Measurements from ENCODE around the gene ZNF618. TPM values are rescaled to one million over a fixed set of nuclear protein-coding genes. Genes with fewer than 3 reads are reported as not detected.
A peak's percentile ranks its signal among the peaks of the same experiment; 100 is the strongest.

The ZNF618 gene
- total and polyA plus RNA-seq, 9 donors: 8.2 to 28.9 (median 18.3) TPM

DNA sequence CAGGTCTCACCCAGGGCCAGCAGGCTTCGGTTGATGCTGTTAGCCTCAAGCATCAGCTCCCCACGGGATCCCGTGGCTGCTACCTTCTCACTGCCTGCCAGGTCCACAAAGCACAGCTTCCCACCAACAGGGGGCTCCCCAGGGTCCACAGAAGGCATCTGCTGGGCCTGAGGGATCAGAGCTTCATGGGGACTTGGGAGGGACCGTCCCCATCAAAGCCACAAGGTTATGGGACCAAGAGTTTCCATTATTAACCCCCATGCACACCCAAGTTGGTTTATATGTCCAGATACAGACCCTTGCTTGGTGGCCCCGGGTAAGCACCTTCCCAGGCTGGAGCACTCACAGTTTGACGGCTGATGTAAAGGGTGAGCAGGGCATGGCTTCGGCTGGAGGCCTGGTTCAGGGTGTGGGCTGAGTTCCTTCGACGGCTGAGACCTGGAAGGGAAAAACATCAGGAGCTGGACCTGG, 220.0 kb downstream of the ZNF618 start:
- TF ChIP-seq POLR2A (IDR thresholded peaks at IDR 0.05) (no peak), EP300 (IDR thresholded peaks at IDR 0.05) (no peak)
- TF ChIP-seq, protein P1, sequence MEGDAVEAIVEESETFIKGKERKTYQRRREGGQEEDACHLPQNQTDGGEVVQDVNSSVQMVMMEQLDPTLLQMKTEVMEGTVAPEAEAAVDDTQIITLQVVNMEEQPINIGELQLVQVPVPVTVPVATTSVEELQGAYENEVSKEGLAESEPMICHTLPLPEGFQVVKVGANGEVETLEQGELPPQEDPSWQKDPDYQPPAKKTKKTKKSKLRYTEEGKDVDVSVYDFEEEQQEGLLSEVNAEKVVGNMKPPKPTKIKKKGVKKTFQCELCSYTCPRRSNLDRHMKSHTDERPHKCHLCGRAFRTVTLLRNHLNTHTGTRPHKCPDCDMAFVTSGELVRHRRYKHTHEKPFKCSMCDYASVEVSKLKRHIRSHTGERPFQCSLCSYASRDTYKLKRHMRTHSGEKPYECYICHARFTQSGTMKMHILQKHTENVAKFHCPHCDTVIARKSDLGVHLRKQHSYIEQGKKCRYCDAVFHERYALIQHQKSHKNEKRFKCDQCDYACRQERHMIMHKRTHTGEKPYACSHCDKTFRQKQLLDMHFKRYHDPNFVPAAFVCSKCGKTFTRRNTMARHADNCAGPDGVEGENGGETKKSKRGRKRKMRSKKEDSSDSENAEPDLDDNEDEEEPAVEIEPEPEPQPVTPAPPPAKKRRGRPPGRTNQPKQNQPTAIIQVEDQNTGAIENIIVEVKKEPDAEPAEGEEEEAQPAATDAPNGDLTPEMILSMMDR (IDR thresholded peaks at IDR 0.05): no peak
- Histone ChIP-seq H3K4me1 (ENCODE audit: insufficient read depth) (peaks cover 5% of the 10 kb centered on the region), H3K36me3 (no peaks in the 10 kb centered on the region), H3K27ac (no peak overlapping the region), H3K27me3 (no peaks in the 10 kb centered on the region), H3K4me3 (no peak overlapping the region), H3K9me3 (no peaks in the 10 kb centered on the region)
- DNase-seq: peak in 1 of 5 donors; percentile 23
- intact Hi-C loops (cut with DNase I): no loop called here
- WGBS, 3 donors: 81 to 89% (median 84%) methylated on average over 9 of the region's 9 CpGs

DNA sequence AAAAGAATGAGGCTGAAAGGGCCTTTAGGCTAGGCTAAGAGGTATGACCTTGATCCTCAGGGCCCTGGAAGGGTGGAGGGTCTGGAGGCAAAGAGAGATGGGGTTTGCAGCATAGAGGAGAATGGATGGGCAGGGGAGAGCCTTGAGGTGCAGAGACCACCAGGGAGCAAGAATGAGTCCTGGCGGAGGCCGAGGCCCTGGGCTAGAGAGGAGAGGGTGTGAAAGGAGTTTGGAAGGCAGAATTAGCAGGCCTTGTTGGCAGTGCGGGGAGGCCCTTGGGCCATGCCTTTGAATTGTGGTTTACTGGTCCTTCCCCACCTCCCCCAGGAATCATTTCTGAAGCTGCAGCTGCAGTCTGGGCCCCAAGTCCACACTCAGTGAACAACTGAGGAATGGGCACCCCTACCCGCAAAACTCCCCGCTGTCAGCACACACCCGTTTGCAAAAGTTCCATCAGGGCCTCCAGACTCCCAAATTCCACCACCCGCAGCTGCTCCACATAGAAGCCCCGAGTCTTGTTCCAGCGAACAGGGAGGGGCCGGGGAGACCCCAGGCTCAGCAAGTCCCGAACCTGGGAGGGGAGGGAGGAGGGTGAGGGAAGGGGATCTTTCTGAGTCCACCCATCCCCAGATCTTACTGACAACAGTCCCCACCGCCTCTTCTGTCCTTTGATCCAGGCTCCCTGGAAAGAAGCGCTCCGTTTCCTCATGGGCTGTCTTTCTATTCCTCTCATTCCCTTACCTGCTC, 220.9 kb downstream of the ZNF618 start:
- peak in 1 of 5 donors; percentile 25 for DNase-seq
- Histone ChIP-seq H3K4me3 (no peak overlapping the region), H3K27ac (no peak overlapping the region), H3K36me3 (no peaks in the 10 kb centered on the region), H3K9me3 (peaks cover 0 to under 1% of the 10 kb centered on the region in 2 donors), H3K27me3 (no peaks in the 10 kb centered on the region), H3K4me1 (ENCODE audit: insufficient read depth) (peaks cover 5% of the 10 kb centered on the region)
- TF ChIP-seq EP300 (IDR thresholded peaks at IDR 0.05): no peak
- TF ChIP-seq POLR2A (IDR thresholded peaks at IDR 0.05): no peak
- TF ChIP-seq, protein P1 (IDR thresholded peaks at IDR 0.05): no peak
- intact Hi-C loops (cut with DNase I): no loop called here
- WGBS, 3 donors: 78 to 81% (median 80%) methylated on average over 14 of the region's 14 CpGs

DNA sequence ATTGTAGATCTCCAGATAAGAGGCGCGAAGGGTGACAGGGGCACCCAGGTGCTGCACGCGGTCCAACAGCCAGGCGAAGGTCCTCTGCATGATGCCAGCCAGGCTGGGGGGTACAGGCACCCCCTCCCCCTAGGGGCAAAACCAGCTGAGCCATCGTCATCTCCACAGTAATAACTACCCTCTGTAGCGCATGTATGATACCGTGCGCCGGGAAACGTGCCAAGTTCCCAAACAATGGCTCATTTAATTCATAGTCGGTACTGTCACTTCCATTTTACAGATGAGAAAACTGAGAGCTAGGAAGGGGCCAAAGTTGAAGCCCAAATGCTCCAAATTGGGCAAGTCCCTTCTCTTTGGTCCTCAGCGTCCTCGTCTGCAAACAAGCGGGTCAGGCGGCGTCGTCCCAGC, 221.5 kb downstream of the ZNF618 start:
- intact Hi-C loops (cut with DNase I): no loop called here
- H3K27ac ChIP-seq: no peak overlapping the region
- H3K27me3 ChIP-seq: no peaks in the 10 kb centered on the region
- peak in 3 of 5 donors; percentile 37 to 48 (median 42) for DNase-seq
- H3K36me3 ChIP-seq: no peaks in the 10 kb centered on the region
- peak overlapping the region; percentile 19 for H3K4me3 ChIP-seq
- 21 to 23% (median 23%) methylated on average over 18 of the region's 18 CpGs for WGBS, 3 donors
- H3K9me3 ChIP-seq: peaks cover 0 to 3% of the 10 kb centered on the region in 2 donors
- no peak for TF ChIP-seq EP300 (IDR thresholded peaks at IDR 0.05)
- TF ChIP-seq, protein P1 (IDR thresholded peaks at IDR 0.05): no peak
- no peak for TF ChIP-seq POLR2A (IDR thresholded peaks at IDR 0.05)
- peaks cover 5% of the 10 kb centered on the region for H3K4me1 ChIP-seq (ENCODE audit: insufficient read depth)

DNA sequence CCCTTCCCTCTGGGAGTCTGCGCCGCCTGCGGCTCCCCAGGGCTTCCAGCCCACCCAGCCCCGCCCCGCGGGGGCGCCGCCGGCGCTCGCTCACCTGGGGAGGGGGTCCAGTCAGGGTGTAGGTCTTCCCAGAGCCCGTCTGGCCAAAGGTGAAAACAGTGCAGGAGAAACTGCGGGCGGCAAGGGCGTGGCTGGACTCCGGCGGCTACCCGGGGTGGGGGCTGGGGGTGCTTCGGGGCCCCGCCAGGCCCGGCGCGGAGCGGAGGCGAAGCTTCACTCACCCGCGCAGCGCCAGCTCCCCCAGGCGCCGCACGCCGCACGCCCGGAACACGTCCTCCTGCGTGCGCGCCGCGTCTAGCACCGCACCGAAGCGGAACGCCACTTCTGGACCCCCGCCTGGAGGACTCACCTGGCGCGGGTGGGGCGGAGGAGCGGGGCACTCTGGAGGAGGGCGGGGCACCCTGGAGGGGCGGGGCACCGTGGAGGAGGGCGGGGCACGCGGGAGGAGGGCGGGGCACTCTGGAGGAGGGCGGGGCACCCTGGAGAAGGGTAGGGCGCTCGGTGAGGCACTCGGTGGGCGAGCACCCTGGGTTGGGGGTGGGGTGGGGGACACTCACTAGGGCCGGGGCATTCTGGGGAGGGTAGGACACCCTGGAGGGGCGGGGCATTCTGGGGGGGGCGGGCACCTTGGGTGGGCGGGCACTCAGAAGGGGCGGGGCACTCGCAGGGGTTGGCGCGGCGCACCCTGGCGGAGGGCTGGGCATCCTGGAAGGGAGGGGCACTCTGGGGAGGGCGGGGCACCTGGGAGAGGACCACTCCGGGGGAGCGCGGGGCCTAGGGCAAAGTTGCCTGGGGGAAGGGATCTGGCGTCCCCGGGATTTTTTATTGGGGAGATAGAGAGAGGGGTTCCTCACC, 222.2 kb downstream of the ZNF618 start:
- WGBS, 3 donors: 2 to 7% (median 4%) methylated on average over 27 to 76 of the region's 77 CpGs
- peaks cover 0 to 3% of the 10 kb centered on the region in 2 donors for H3K9me3 ChIP-seq

More for the DNA sequence above, 222.2 kb downstream of the ZNF618 start:
- Histone ChIP-seq H3K4me1 (ENCODE audit: insufficient read depth) (peaks cover 5% of the 10 kb centered on the region), H3K36me3 (no peaks in the 10 kb centered on the region), H3K4me3 (peak overlapping the region; percentile 19), H3K27ac (no peak overlapping the region), H3K27me3 (no peaks in the 10 kb centered on the region)
- no peak for TF ChIP-seq POLR2A (IDR thresholded peaks at IDR 0.05)
- no peak for TF ChIP-seq EP300 (IDR thresholded peaks at IDR 0.05)
- TF ChIP-seq, protein P1 (IDR thresholded peaks at IDR 0.05): no peak
- DNase-seq: peak in 4 of 5 donors; percentile 43 to 72 (median 64)
- intact Hi-C loops (cut with DNase I): no loop called here

Measured in ovary (tissue), 9 donors.